Glutamatergic neuron (in vitro differentiated cells): ENCODE results near the gene DIS3L. TPM values are rescaled to one million over a fixed set of nuclear protein-coding genes. Genes with fewer than 3 reads are reported as not detected.

Experiments
- DNase-seq: peaks from one replicate; pipeline ENCODE4 v3.0.0; 2022
- H3K27ac Mint-ChIP-seq: one replicate; pipeline ENCODE4 v1.8.0; 2020; ENCODE audit warnings: mild to moderate bottlenecking, mixed read lengths, inconsistent platforms; ENCODE audit not compliant: unreplicated experiment
- H3K27me3 Mint-ChIP-seq: one replicate; pipeline ENCODE4 v1.8.0; 2020; ENCODE audit warnings: mild to moderate bottlenecking, moderate library complexity, mixed read lengths, inconsistent platforms; ENCODE audit not compliant: unreplicated experiment
- H3K36me3 Mint-ChIP-seq: one replicate; pipeline ENCODE4 v1.8.0; 2020; ENCODE audit warnings: mild to moderate bottlenecking, mixed read lengths, inconsistent platforms; ENCODE audit not compliant: unreplicated experiment
- H3K4me1 Mint-ChIP-seq: one replicate; pipeline ENCODE4 v1.8.0; 2020; ENCODE audit warnings: mild to moderate bottlenecking, low read depth, mixed read lengths, inconsistent platforms; ENCODE audit not compliant: unreplicated experiment
- H3K4me3 Mint-ChIP-seq: one replicate; pipeline ENCODE4 v1.8.0; 2020; ENCODE audit warnings: mild to moderate bottlenecking, mixed read lengths, inconsistent platforms; ENCODE audit not compliant: unreplicated experiment
- H3K9me3 Mint-ChIP-seq: one replicate; pipeline ENCODE4 v1.8.0; 2020; ENCODE audit warnings: mild to moderate bottlenecking, moderate library complexity, mixed read lengths, inconsistent platforms; ENCODE audit not compliant: unreplicated experiment
- CTCF ChIP-seq: fragments of 200-600 bp; sonication (generic); IDR thresholded peaks from one replicate; pipeline ENCODE4 v1.5.0; 2021; ENCODE audit not compliant: partially characterized antibody, unreplicated experiment
- total RNA-seq: library from RNA; stranded (reverse); fragmentation: NEBNext Ultra II Directional; extraction: Animal tissue kit (Norgen Biotek cat#: 25700); gene quantifications from one replicate; pipeline ENCODE4 v1.2.1, GENCODE V29; 2021; ENCODE audit not compliant: unreplicated experiment

The DIS3L gene
- total RNA-seq, 1 donor from 2014 or later: 6.0 TPM

- Mint-ChIP-seq H3K36me3 (no peaks in the 10 kb centered on the region), H3K27ac (peak overlapping the region; percentile 2), H3K9me3 (peaks cover 3% of the 10 kb centered on the region), H3K27me3 (peaks cover 8% of the 10 kb centered on the region), H3K4me1 (peaks cover 2% of the 10 kb centered on the region), H3K4me3 (peak overlapping the region; percentile 79)
- no peak for DNase-seq
- no peak for TF ChIP-seq CTCF
These were observed 1.4 kb upstream of the DIS3L start for GRCh38 chr15:66291816-66292570.

- peak overlapping the region; percentile 84 for H3K4me3 Mint-ChIP-seq
- DNase-seq: no peak
- peaks cover 3% of the 10 kb centered on the region for H3K9me3 Mint-ChIP-seq
- TF ChIP-seq CTCF: no peak
- no peak overlapping the region for H3K27ac Mint-ChIP-seq
- H3K27me3 Mint-ChIP-seq: peaks cover 5% of the 10 kb centered on the region
- H3K36me3 Mint-ChIP-seq: no peaks in the 10 kb centered on the region
- H3K4me1 Mint-ChIP-seq: peaks cover 2% of the 10 kb centered on the region
These were observed 573 bp upstream of the DIS3L start for GRCh38 chr15:66292571-66293418.

GRCh38 chr15:66294157-66294931 is 976 bp downstream of the DIS3L start:
- peaks cover 8% of the 10 kb centered on the region for H3K4me1 Mint-ChIP-seq
- H3K36me3 Mint-ChIP-seq: peaks cover 3% of the 10 kb centered on the region
- H3K9me3 Mint-ChIP-seq: peaks cover 7% of the 10 kb centered on the region
- TF ChIP-seq CTCF: no peak
- H3K27ac Mint-ChIP-seq: peak overlapping the region; percentile 52
- peaks cover 5% of the 10 kb centered on the region for H3K27me3 Mint-ChIP-seq
- H3K4me3 Mint-ChIP-seq: peak overlapping the region; percentile 78
- DNase-seq: no peak

- Mint-ChIP-seq H3K27ac (no peak overlapping the region), H3K4me1 (peaks cover 8% of the 10 kb centered on the region), H3K36me3 (peaks cover 3% of the 10 kb centered on the region), H3K9me3 (peaks cover 7% of the 10 kb centered on the region), H3K27me3 (peaks cover 5% of the 10 kb centered on the region), H3K4me3 (peak overlapping the region; percentile 78)
- no peak for TF ChIP-seq CTCF
- DNase-seq: no peak
These were observed 1.5 kb downstream of the DIS3L start for GRCh38 chr15:66294932-66295235.
